GM12874 (cell line): ENCODE results near the gene UCP1.

Experiments
- CTCF ChIP-seq: IDR thresholded peaks from 2 replicates; pipeline ENCODE4 v1.5.1; 2011; ENCODE audit warnings: low read depth, mild to moderate bottlenecking, control low read depth, low read length, moderate library complexity; ENCODE audit not compliant: insufficient read depth

Gene UCP1

GRCh38 chr4:140607852-140608251 lies 39.1 kb upstream of the UCP1 start:
- TF ChIP-seq CTCF: no peak

GRCh38 chr4:140604544-140604943 lies 35.8 kb upstream of the UCP1 start:
- TF ChIP-seq CTCF: no peak

GRCh38 chr4:140603286-140603685 lies 34.5 kb upstream of the UCP1 start:
- no peak for TF ChIP-seq CTCF

- no peak for TF ChIP-seq CTCF
These were observed 34.0 kb upstream of the UCP1 start for GRCh38 chr4:140602714-140603113.

- TF ChIP-seq CTCF: no peak
These were observed 31.6 kb upstream of the UCP1 start for GRCh38 chr4:140600408-140600807.

- peak; percentile 46 for TF ChIP-seq CTCF
These were observed 26.3 kb upstream of the UCP1 start for GRCh38 chr4:140595065-140595464.

GRCh38 chr4:140584439-140584838 lies 15.7 kb upstream of the UCP1 start:
- TF ChIP-seq CTCF: no peak

GRCh38 chr4:140581078-140581477 lies 12.3 kb upstream of the UCP1 start:
- no peak for TF ChIP-seq CTCF
